HG03103 (cell line): Measurements from ENCODE around the gene UBASH3B.

Source experiments
- ATAC-seq: cut with Tn5 transposase; IDR thresholded peaks from one replicate; pipeline ENCODE4 v1.9.1; 2021; ENCODE audit warnings: low read depth; ENCODE audit not compliant: unreplicated experiment

The UBASH3B gene

DNA sequence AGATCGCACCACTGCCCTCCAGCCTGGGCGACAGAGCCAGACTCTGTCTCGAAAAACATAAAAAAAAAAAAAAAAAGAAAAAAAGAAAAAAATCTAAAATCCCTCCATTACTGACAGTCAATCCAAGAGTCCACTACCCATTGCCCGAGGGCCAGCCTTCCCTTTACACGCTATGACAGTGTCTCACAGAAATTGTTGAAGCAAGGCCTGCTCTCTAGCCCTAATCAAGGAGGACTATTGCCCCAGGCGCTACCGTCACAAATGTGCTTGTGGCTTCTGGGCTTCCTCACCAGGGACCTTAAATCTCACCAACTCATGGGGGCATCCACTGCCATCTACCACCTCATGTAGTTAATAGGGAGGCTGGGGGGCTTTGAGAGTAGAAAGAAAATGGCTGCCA, 49.9 kb downstream of the UBASH3B start:
- ATAC-seq: no peak

DNA sequence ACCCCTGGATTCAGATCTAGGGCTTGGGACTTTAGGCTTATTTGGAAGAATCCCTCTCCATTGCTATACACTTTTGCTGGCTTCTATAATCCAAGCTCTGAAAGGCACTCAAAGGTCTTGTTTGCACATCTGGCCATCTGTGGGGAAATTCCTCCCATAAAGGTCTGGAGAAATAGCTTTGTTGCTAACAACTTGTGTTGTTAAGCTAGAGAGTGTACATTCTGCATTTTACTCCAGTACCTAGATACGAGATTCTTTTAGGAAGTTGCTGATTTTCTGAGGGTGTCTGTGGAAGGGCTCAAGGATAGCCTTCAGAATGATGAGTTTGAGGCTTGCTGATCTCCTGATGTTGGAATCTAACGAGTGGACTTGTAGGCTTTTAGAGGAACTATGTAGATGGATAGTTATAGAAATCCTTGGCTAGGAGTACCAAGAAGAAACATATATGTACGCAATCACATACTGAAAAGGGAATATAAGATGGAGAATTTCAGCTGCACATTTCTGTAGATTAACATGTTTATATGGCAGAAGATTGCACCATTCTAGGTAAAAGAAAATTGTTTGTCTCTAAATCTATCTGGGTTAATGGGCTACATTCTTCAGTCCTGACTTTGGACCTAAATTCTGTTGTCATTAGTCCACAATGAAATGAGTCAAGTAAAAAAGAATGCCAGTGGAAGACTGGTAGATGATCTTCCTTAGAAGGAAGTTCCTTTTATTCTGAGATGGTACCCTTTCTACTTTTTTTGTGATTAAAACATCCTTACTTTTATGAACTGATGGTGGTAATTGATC, 51.0 kb downstream of the UBASH3B start:
- no peak for ATAC-seq

DNA sequence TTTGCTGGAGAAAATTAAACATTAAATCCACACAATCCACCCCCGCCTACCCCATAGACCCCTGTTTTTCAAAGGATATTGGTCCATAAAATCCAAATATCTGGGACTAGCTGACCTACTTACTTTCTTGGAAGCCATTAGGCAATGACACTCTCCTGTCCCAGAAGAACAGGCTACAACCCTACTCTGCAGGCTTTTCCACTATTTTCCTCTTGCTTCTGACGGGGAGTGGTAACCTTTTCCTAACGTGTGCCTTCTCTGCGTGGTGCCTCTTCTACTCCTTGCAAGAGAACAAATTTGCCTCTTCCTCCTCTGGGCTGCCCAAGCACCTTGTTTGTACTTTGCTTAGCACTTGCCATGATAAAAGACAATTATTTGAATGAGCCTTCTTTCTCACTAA, 51.6 kb downstream of the UBASH3B start:
- no peak for ATAC-seq

DNA sequence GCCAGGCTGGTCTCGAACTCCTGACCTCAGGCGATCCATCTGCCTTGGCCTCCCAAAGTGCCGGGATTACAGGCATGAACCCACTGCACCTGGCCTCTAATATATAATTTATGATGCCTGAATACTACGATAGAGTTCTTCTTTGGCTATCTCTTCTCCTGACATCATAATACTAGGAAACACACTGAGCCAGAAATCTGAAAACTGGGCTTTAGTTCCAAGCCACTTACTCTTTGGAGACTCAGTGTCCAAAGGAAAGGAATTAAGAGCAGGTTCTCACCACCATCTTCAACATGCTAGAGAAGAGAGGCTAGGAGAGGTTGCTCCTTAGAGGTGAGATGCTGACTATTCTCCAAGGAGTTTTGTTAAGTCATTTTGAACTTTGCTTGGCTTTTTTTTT, 52.4 kb downstream of the UBASH3B start:
- ATAC-seq: no peak

DNA sequence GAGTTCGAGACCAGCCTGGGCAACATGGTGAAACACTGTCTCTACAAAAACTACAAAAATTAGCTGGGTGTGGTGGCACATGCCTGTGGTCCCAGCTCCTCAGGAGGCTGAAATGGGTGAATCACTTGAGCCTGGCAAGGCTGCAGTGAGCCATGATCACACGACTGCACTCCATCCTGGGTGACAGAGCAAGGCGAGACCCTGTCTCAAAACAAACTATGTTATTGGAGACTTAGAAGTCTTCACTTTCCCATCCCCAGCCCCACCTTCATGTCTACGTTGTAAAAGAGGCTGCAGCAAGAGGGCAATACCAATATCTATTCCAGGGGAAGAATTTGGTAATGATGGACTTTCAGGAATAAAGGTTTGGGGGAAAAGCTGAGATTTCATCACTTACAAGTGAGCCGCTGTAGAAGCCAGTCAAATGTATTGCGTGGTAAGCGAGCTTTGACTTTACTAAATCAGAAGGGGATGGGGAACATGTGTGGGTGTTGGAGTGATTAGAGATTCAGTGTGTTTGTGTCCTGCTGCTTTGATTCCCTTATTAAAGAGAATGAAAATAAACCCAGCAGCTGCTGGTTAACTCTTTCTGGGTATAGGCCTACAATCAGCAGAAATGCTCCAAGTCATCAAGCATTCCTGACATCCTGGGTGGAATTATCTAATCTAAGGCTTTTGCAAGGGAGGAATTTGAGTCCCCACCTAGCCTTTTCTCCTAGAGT, 53.7 kb downstream of the UBASH3B start:
- no peak for ATAC-seq

DNA sequence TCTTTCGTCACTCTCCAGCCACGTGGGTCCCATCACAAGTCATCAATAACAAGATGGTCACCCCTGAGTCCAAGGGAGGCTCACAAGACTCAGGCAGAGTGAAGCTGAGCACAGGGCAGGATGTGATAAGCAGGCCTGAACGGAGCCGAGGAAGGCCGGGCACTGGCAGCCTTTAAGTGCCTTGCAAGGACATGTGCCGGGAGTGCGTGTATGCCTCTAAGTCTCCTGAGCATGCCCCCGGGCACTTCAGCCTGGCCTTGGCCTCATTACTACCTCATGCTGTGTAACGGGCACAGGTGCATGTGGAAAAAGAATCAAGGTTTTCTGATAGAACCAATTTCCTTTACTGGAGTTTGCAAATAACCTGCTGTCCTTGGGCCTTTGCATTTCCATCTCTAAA, 55.8 kb downstream of the UBASH3B start:
- ATAC-seq: no peak

DNA sequence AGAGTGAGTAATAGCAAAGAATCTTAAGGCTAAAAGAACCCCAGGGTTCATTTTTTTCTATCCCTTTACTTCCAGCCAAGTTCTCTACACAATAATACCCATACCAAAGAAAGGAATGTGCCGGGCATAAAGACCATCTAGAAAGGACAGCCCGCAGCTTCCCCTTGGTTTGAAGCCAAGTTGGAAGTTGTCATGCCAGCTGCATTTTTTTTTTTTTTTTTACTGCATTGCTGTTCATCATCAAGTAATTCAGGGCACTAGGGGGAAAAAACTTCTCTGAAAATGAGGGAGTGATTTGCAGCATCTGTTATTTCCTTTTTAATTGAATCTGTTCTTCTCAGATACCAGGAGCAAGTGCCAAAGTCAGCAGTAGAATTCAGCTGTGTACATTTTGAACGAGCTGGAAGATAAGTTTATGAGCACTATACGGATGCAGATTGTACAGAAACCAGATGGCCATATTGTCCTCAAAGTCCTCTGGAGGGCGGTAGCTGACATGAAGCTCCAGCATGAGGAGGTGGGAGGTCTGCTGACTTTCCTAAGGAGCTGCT, 56.4 kb downstream of the UBASH3B start:
- no peak for ATAC-seq

DNA sequence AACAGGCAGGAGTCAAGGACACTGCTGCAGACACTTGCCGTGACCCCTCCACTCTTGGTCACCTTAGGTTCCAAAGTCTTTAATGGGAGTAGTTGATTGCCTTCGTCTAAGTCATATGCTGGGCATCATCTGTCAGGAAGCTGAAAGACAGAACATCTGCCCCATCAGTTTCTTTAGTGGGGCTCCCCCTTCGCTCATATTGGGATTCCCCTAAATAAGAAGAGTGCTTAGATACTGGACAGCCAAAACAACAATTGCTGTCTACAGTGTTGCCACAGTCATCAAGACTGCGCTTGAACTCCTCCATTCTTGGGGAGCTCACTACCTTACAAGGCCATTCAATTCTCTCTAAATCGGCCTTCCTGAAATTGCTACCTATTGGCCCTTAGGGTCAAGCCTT, 58.5 kb downstream of the UBASH3B start:
- no peak for ATAC-seq

DNA sequence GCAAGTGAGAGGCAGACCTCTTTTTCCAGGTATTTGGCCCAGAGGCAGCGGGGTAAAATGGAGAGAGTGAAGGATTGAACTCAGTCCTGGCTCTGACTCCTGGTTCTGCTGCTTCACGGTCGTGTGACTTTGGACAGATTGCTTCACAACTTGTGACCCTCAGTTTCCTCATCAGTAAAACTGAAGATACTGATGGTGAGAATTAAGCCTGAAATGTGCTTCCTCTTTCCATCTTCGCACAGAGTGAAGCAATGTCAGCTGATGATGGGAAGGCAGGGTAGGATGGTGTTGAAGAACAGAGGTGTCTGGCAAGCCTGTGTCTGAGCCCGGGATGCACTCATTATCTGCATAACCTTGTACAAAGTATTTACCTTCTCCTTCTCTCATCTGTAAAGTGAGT, 59.0 kb downstream of the UBASH3B start:
- ATAC-seq: no peak

DNA sequence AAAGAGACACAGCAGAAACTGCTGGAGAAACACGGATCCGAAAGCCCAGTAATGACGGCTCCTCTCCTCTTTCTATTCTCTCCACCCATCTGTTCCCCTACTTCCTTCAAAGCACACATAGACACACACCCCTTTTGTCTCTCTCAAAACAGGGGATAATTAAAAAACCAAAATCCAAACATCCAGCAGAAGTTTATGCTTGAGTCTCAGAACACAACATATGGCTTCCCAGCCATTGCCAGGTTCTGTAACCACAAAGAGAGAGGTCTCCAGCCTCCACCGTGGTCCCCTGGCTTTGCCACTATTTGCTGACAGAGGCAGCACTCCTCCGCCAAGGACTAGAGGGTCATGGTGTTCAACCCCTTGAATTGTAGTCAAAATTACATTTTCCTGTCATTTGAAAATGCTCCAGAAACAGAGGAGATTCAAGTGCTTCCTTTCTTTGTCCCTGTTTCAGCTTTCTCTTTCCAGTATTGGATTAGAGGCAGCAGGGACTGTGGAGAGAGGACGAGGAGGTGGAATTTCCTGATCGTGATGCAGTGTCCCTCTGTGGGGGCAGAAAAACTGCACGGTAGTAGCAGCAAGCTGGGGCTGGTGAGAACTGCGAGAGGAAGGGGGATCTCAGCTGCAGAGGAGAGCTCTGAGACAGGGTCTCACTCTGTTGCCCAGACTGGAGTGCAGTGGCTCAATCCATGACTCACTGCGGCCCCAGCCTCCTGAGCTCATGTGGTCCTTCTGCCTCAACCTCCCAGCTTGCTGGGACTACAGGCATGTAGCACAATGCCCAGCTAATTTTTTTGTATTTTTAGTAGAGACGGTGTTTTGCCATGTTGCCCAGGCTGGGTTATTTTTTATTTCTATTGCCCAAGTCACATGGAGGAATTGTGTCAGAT, 60.3 kb downstream of the UBASH3B start:
- ATAC-seq: no peak

DNA sequence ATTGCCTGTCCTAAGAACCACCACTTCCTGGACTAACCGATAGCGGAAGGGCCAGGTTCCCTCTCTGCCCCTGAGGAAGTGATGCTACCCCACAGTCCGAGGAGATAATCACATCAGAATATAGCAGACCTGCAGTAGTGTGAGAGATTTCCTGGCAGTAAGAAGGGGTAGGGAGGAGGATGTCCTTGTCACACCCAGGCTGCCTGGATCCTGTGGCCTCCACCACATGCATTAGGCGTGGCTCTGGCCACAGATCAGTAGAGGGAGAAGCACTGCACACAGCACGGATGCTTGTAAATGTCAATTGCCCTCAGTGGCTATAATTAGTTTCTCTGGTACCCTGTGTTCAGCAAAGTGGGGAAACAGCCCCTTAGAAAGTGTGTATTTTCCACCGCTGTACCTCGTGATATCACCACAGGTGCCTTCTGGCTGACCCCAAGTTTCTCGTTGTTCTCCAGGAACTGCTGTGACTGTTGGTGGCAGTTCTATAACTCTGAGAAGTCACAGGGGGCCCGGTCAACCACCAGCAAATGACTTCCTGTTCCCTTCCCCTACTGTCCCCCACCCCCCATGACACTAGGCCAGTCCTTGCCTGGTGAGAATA, 61.8 kb downstream of the UBASH3B start:
- peak; percentile 81 for ATAC-seq

DNA sequence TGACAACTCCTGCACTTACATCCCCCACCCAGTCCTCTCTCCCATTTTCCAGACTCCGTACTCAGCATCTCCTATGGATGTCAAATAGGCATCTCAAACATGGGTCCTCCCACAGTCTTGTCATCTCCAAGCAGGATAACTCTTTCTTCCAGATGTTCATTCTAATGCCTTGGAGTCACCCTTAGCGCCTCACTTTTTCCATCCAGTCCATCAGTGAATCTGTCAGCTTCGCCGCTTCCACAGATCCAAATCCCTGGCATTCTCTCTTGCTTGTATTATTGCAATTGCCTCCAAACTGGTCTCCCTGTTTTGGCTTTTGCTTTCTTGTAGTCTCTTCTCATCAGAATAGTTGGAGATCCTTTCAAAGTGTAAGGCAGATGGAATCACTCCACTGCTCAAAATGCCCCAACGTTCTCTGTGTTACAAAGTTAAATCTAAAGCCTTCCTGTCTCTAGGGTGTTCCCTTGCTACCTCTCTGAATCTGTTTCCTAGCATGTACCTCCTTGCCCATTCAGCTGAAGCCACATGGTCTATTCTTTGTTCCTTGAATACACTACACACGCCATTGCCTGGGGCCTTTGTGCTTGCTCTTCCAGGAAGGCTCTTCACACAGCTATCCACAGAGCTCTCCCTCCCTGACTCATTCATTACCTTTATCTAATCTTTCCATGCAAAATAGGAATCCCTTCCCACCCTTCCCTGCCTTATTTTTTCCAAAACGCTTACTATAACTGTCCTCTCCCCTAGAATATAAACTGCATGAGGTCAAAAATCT, 64.8 kb downstream of the UBASH3B start:
- ATAC-seq: no peak

DNA sequence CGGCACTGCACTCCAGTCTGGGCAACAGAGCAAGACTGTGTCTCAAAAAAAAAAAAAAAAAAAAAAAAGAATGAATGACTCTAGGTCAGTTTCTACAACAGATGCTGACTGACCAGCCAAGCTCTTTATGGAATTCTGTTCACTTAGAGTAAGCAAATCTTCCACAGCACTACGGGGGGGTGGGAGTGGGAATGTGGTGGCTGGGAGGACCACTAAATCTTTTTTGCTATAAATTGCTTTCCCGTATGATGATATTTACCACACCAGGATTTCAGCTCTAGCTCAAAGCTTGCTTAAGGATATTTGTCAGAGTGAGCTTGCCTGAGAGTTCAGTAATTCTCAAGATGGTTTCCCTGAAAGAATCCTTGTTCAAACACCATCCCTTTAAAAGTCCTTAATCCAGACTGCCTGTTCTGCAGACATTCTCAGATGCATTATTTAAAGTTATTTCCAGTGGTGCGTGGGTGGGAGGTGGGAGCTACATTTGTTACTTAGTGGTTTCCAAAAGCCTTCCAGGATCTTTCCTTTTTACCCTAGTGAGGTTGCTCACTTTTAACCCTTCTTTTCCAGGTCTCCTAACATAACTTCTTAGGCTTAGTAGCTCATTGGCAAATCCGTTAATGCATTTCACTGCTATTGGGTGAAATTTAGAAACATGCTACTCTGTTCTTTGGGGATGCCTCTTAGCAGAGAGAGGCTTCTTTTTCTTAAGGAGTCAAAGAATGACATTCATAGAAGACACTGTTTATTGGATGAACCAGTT, 65.9 kb downstream of the UBASH3B start:
- no peak for ATAC-seq

DNA sequence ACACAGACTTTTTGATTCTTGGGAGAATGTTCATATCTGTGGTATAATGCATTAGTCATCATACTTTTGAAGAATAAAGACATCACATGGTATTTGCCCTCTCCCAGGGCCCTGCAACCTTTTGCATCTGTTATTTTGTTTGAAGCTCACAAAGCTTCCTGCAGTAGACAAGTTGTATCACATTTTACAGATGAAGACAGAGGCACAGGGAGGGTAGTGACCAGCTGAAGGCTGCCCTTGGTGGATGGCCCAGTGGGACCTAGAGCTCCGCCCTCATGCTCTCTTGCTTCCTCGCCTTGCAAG, 66.4 kb downstream of the UBASH3B start:
- no peak for ATAC-seq

DNA sequence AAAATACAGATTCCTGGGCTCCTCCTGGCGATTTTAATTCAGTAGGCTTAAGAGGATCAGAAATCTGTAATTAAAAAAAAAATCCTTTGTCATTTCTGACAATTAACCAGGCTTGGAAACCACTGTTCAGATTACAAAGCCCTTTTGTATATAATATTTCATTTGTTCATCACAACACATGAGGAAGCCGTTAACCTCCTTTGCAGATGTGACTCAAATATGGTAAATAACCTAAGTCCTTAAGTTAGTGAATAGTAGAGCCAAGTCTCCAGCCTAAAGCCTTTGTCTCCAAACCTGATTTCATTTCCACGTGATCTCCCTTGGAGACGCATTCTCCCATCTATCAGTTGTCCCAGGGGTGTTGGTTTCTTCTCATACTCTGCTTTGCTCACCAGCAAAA, 67.6 kb downstream of the UBASH3B start:
- no peak for ATAC-seq

DNA sequence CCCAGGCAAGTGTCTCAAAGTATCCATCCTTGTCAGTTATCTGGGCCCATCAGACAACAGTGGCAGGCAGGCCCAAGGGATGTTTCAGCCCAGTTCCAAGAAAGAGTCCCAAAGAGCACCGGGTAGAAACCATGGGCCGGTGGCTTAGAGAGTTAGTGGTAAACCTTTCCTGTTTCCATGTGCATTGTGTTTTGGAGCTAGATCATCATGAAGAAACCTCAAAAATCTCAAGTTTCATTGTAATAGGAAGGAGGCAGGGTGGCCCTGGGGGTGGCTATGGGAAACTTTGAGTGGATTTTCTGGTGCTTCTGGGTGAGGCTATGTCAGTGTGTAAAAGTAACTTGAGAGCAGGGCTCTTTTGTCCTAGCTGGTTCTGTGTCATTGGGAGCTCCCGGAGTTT, 68.1 kb downstream of the UBASH3B start:
- no peak for ATAC-seq

DNA sequence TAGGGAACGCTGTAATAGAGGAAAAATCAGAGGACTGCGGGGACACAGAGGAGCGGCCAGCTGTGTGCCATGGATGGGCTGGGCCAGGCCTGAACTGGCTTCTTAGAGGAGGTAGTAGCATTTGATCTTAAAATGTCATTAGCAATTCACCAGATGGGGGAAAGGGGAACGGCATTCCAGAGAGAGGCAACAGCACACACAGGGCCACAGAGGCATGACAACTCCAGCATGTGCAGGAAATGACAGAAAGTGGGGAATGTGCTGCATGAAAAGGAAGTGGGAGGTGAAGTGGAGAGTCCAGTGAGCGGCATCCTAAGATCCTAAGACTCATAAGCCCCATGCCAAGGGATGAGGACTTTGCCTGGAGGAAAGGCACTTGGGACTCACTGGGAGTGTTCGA, 69.0 kb downstream of the UBASH3B start:
- no peak for ATAC-seq

DNA sequence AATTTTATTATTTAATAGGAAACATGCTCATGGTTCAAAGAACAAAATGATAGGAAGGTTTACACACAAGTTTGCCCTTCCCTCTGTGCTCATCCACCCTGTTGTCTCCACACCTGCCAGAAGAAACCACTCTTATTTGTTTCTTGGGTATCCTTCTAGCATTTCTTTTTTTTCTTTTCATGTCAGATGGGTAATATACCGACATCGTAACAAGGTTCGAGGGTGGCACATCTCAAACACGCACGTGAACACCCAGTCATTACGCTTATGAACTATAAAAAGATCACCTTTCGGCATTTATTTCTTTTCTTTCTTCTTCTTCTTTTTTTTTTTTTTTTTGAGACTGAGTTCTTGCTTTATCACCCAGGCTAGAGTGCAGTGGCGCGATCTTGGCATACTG, 70.5 kb downstream of the UBASH3B start:
- no peak for ATAC-seq
